HepG2 (cell line): ENCODE data around the gene POC1B. TPM values are rescaled to one million over a fixed set of nuclear protein-coding genes. Genes with fewer than 3 reads are reported as not detected.

Experiments used
- ATAC-seq: fragments of 200-7000 bp; cut with Tn5 transposase; 3 replicates; pipeline ENCODE4 v1.9.1; 2020; ENCODE audit warnings: mild to moderate bottlenecking, moderate library complexity
- BruUV-seq: library from RNA; stranded (reverse); fragments of 400-500 nt; replicated peaks from 2 replicates; lab custom pipeline; 2021; lab: Mats Ljungman, UMichigan
- CTCF ChIA-PET: fragments of 300-600 bp; formaldehyde crosslinking; extraction: SDS; loops from one replicate; lab custom pipeline; 2021; ENCODE audit warnings: low total read pairs, inconsistent platforms, low intra/inter-chr PET ratio; lab: Yijun Ruan, JAX
- POLR2A ChIA-PET: fragments of 350-600 bp; sonication (Branson Sonifier 250); formaldehyde crosslinking; loops from one replicate; lab custom pipeline; 2020; ENCODE audit warnings: antibody characterized with exemption, inconsistent platforms; lab: Yijun Ruan, JAX
- DNase-seq: peaks from one replicate; pipeline ENCODE4 v3.0.0-alpha.2; 2015; ENCODE audit warnings: low spot score
- FAIRE-seq: peaks from 3 replicates; lab custom pipeline; 2011; peaks lifted over from hg19 to GRCh38; lab: Jason Lieb, UNC
- H2AFZ ChIP-seq: one replicate; pipeline ENCODE4 v1.6.1; 2011; ENCODE audit warnings: low read length, inconsistent platforms
- H3K27ac ChIP-seq: fragments of 300-600 bp; 3 replicates; pipeline ENCODE4 v1.8.0; 2011; ENCODE audit warnings: mixed run types, mild to moderate bottlenecking, mixed read lengths, low read length, inconsistent platforms; ENCODE audit not compliant: insufficient read depth; ENCODE audit errors: extremely low read length
- H3K27me3 ChIP-seq, 2 experiments: fragments of 200-600 bp in 1 of 2; 2 replicates in 1 of 2; 3 replicates in 1 of 2; pipeline versions ENCODE4 v1.6.0 to v1.8.0; 2011; ENCODE audit warnings: low read length in 2 of 2, mild to moderate bottlenecking in 2 of 2, moderate library complexity in 2 of 2, inconsistent platforms in 1 of 2; ENCODE audit not compliant: insufficient read depth in 2 of 2, control insufficient read depth in 1 of 2
- H3K36me3 ChIP-seq, 2 experiments: fragments of 200-600 bp in 1 of 2; replicated peaks in 1 of 2; 2 replicates in 1 of 2; 3 replicates in 1 of 2; pipeline versions ENCODE4 v1.5.1 to v1.8.0; 2011; ENCODE audit warnings: low read length in 2 of 2, inconsistent platforms in 1 of 2; ENCODE audit not compliant: insufficient read depth in 2 of 2, control insufficient read depth in 1 of 2
- H3K4me1 ChIP-seq: 2 replicates; pipeline ENCODE4 v1.5.1; 2012; ENCODE audit warnings: low read length, inconsistent platforms; ENCODE audit not compliant: insufficient read depth
- H3K4me2 ChIP-seq: 2 replicates; pipeline ENCODE4 v1.6.0; 2011; ENCODE audit warnings: low read depth, low read length, inconsistent platforms
- H3K4me3 ChIP-seq, 3 experiments: fragments of 200-600 bp in 1 of 3; sonication (generic), shearing (Covaris generic) in 1 of 3; replicated peaks in 1 of 3; 2 replicates each; pipeline ENCODE4 v1.5.1; 2011 to 2016; ENCODE audit warnings: low read length in 3 of 3, inconsistent platforms in 2 of 3, low read depth in 2 of 3, mild to moderate bottlenecking in 2 of 3, control low read depth in 1 of 3, mixed read lengths in 1 of 3; ENCODE audit not compliant: insufficient read depth in 1 of 3
- H3K79me2 ChIP-seq: one replicate; pipeline ENCODE4 v1.6.1; 2011; ENCODE audit warnings: low read length, inconsistent platforms; ENCODE audit not compliant: insufficient read depth
- H3K9ac ChIP-seq: 2 replicates; pipeline ENCODE4 v1.6.0; 2011; ENCODE audit warnings: mild to moderate bottlenecking, low read depth, low read length, inconsistent platforms; ENCODE audit not compliant: insufficient read depth
- H3K9me3 ChIP-seq: 2 replicates; pipeline ENCODE4 v1.5.1; 2012; ENCODE audit warnings: mild to moderate bottlenecking, low read length
- H4K20me1 ChIP-seq: 2 replicates; pipeline ENCODE4 v1.6.0; 2011; ENCODE audit warnings: inconsistent platforms, mild to moderate bottlenecking, low read length, moderate library complexity; ENCODE audit not compliant: insufficient read depth
- CERS6 ChIP-seq: sonication (generic); formaldehyde crosslinking; IDR thresholded peaks from 2 replicates; pipeline ENCODE4 v1.5.0; 2020; ENCODE audit warnings: missing genetic modification reagents
- CHD4 ChIP-seq: fragments of 200-600 bp; sonication (generic); IDR thresholded peaks from 2 replicates; pipeline ENCODE4 v1.7.0; 2017; ENCODE audit warnings: mild to moderate bottlenecking, low read length, borderline replicate concordance
- FIP1L1 ChIP-seq: fragments of 200-400 bp; formaldehyde crosslinking; IDR thresholded peaks from 2 replicates; pipeline ENCODE4 v1.6.1; 2018; ENCODE audit warnings: low read depth, mild to moderate bottlenecking, low read length, moderate library complexity, borderline replicate concordance; ENCODE audit not compliant: insufficient read depth
- GRHL1 ChIP-seq: sonication (generic); formaldehyde crosslinking; conservative IDR thresholded peaks from 2 replicates; pipeline ENCODE4 v1.8.0; 2022; ENCODE audit warnings: missing genetic modification reagents
- MAFK ChIP-seq, 2 experiments: IDR thresholded peaks in 1 of 2; conservative IDR thresholded peaks in 1 of 2; 2 replicates each; pipeline ENCODE4 v1.6.1; 2011; ENCODE audit warnings: improper control_type of control experiment in 2 of 2, low read length in 2 of 2
- MYNN ChIP-seq: sonication (generic); formaldehyde crosslinking; IDR thresholded peaks from 2 replicates; pipeline ENCODE4 v1.4.0; 2020; ENCODE audit warnings: mild to moderate bottlenecking, low read depth, missing genetic modification reagents
- NR2F1 ChIP-seq, 2 experiments: fragments of 450-650 bp in 1 of 2; formaldehyde crosslinking in 1 of 2; IDR thresholded peaks; 2 replicates each; pipeline versions ENCODE4 v1.5.0 to v1.6.1; 2016 to 2020; ENCODE audit warnings: mild to moderate bottlenecking in 1 of 2, missing compliant biosample characterization in 1 of 2, missing genetic modification reagents in 1 of 2, moderate library complexity in 1 of 2
- TCF12 ChIP-seq, 2 experiments: fragments of 450-650 bp in 1 of 2; sonication (generic) in 1 of 2; formaldehyde crosslinking in 1 of 2; IDR thresholded peaks; 2 replicates each; pipeline versions ENCODE4 v1.6.1 to v1.8.0; 2017 to 2022; ENCODE audit warnings: antibody characterized with exemption in 1 of 2, mild to moderate bottlenecking in 1 of 2, missing genetic modification reagents in 1 of 2, moderate library complexity in 1 of 2
- ZBTB34 ChIP-seq: sonication (generic); formaldehyde crosslinking; IDR thresholded peaks from 2 replicates; pipeline ENCODE4 v1.8.0; 2022; ENCODE audit warnings: mild to moderate bottlenecking, missing genetic modification reagents
- ZNF770 ChIP-seq: sonication (generic); formaldehyde crosslinking; IDR thresholded peaks from 2 replicates; pipeline ENCODE4 v1.5.0; 2020; ENCODE audit warnings: mild to moderate bottlenecking, missing genetic modification reagents
- WGBS: methylation state at CpG from one replicate; pipeline ENCODE4 v1.1.6; 2017; ENCODE audit warnings: low lambda C conversion rate; 5-methylcytosine and 5-hydroxymethylcytosine counted together
- in situ Hi-C: cut with HindIII; loops from 2 replicates; pipeline ENCODE4 v1.10.0; 2017; ENCODE audit warnings: low pct_unique_long_range_greater_than_20kb; ENCODE audit not compliant: extremely low pct_ligation_motif_present
- intact Hi-C: fragments of 100-400 bp; cut with micrococcal nuclease; formaldehyde crosslinking; loops from one replicate; pipeline ENCODE4 v1.10.0; 2022; ENCODE audit not compliant: unreplicated experiment
- polyA plus RNA-seq, 8 experiments: library from polyadenylated mRNA; depleted of rRNA in 3 of 8; stranded (reverse) in 7 of 8; unstranded in 1 of 8; fragments of >200 nt; fragmentation: Illumina TruSeq in 4 of 8; extraction: Trizol in 4 of 8; gene quantifications; 2 replicates each; pipeline versions ENCODE4 v1.2.1 to v1.2.3, GENCODE V29; 2011 to 2016; ENCODE audit warnings: low read depth in 4 of 8, missing spikeins in 1 of 8, mixed read lengths in 1 of 8; ENCODE audit not compliant: insufficient read depth in 1 of 8
- total RNA-seq, 5 experiments: library from RNA; depleted of rRNA; stranded (reverse); fragments of >200 nt; fragmentation: Illumina TruSeq; extraction: Trizol; gene quantifications; 2 replicates each; pipeline ENCODE4 v1.2.3, GENCODE V29; 2016; ENCODE audit warnings: low read depth in 1 of 5
- TF ChIP-seq, protein P1 (sequence below): sonication (generic); formaldehyde crosslinking; IDR thresholded peaks from 2 replicates; pipeline ENCODE4 v1.8.0; 2022; ENCODE audit warnings: mild to moderate bottlenecking, missing genetic modification reagents, borderline replicate concordance

The POC1B gene
- total and polyA plus RNA-seq, 2 of the 13 experiments (the other 11 are each of a cell fraction or from before 2014, with no cell fraction given) = 9.3 to 11.0 TPM

- TF ChIP-seq ZNF770 (CRISPR knock-in tag) (no peak), FIP1L1 (no peak), MAFK (conservative IDR thresholded peaks at IDR 0.05 in 1 of 2, IDR thresholded peaks at IDR 0.05 in 1 of 2; ENCODE audit: low read length in 2 of 2) (peak; percentile 81)
Observed at GRCh38 chr12:89379839-89380467, 145.9 kb downstream of the POC1B start (continued).

GRCh38 chr12:89379148-89379838 is 146.6 kb downstream of the POC1B start:
- Histone ChIP-seq H3K27me3 (no peaks in the 10 kb centered on the region), H3K9me3 (no peaks in the 10 kb centered on the region), H3K79me2 (no peaks in the 10 kb centered on the region), H3K4me2 (peak overlapping the region; percentile 70), H3K4me1 (peaks cover 100% of the 10 kb centered on the region), H3K4me3 (peak overlapping the region; percentile 24 to 45 (median 37); a peak in 4 of 6 replicates), H3K36me3 (no peaks in the 10 kb centered on the region), H3K9ac (peak overlapping the region; percentile 53), H2AFZ (no peak overlapping the region), H3K27ac (peak overlapping the region; percentile 61), H4K20me1 (no peaks in the 10 kb centered on the region)
- ATAC-seq (peak; percentile 79), FAIRE-seq (peak; percentile 66), DNase-seq (peak; percentile 78)
- WGBS = 2% methylated on average over 6 of the region's 6 CpGs
- in situ Hi-C loops (no loop called here), intact Hi-C loops (loop anchor here (5.0 kb wide), 1 partner anchor 148 kb away; the partner anchor contains the start of gene POC1B)
- BruUV-seq = no TSS peak
- ChIA-PET CTCF (no interaction called here), POLR2A (interaction anchor here (0.9 to 17.8 kb wide), 9 partner anchors 12 to 73 kb away, joined by 3 to 430 read pairs (median 5); partner anchors contain the start of gene DUSP6)
- TF ChIP-seq CERS6 (CRISPR knock-in tag) = no peak
- no peak for TF ChIP-seq ZBTB34 (CRISPR knock-in tag)
- TF ChIP-seq CHD4 = no peak
- TF ChIP-seq GRHL1 (CRISPR knock-in tag) = no peak
- no peak for TF ChIP-seq MYNN (CRISPR knock-in tag)
- TF ChIP-seq, protein P1, sequence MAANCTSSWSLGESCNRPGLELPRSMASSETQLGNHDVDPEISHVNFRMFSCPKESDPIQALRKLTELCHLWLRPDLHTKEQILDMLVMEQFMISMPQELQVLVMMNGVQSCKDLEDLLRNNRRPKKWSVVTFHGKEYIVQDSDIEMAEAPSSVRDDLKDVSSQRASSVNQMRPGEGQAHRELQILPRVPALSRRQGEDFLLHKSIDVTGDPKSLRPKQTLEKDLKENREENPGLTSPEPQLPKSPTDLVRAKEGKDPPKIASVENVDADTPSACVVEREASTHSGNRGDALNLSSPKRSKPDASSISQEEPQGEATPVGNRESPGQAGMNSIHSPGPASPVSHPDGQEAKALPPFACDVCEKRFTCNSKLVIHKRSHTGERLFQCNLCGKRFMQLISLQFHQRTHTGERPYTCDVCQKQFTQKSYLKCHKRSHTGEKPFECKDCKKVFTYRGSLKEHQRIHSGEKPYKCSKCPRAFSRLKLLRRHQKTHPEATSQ (CRISPR knock-in tag) = no peak
- no peak for TF ChIP-seq TCF12 (IDR thresholded peaks at IDR 0.05)
- no peak for TF ChIP-seq TCF12 (CRISPR knock-in tag; IDR thresholded peaks at IDR 0.05)
- TF ChIP-seq NR2F1 (CRISPR knock-in tag; IDR thresholded peaks at IDR 0.05) = peak; percentile 54 to 67; a peak in 3 of 4 replicates
